ENCODE measurements around the gene SYT9. TPM values are rescaled to one million over a fixed set of nuclear protein-coding genes. Genes with fewer than 3 reads are reported as not detected.
A peak's percentile ranks its signal among the peaks of the same experiment; 100 is the strongest.

Gene SYT9, protein sequence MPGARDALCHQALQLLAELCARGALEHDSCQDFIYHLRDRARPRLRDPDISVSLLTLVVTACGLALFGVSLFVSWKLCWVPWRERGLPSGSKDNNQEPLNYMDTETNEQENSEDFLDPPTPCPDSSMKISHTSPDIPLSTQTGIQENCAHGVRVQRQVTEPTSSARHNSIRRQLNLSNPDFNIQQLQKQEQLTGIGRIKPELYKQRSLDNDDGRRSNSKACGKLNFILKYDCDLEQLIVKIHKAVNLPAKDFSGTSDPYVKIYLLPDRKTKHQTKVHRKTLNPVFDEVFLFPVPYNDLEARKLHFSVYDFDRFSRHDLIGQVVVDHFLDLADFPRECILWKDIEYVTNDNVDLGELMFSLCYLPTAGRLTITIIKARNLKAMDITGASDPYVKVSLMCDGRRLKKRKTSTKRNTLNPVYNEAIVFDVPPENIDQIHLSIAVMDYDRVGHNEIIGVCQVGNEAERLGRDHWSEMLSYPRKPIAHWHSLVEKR
- not detected in 2 replicates for total RNA-seq (2022)
- percentile 1 among the genes with signal in this experiment for Bru-seq, nascent RNA
- BruChase-seq, experiment 1, labeled RNA remaining after a 6-hour chase: percentile 0 among the genes with signal in this experiment
- BruChase-seq, experiment 2, labeled RNA remaining after a 2-hour chase: not detected
- long read RNA-seq: 0 reads

DNA sequence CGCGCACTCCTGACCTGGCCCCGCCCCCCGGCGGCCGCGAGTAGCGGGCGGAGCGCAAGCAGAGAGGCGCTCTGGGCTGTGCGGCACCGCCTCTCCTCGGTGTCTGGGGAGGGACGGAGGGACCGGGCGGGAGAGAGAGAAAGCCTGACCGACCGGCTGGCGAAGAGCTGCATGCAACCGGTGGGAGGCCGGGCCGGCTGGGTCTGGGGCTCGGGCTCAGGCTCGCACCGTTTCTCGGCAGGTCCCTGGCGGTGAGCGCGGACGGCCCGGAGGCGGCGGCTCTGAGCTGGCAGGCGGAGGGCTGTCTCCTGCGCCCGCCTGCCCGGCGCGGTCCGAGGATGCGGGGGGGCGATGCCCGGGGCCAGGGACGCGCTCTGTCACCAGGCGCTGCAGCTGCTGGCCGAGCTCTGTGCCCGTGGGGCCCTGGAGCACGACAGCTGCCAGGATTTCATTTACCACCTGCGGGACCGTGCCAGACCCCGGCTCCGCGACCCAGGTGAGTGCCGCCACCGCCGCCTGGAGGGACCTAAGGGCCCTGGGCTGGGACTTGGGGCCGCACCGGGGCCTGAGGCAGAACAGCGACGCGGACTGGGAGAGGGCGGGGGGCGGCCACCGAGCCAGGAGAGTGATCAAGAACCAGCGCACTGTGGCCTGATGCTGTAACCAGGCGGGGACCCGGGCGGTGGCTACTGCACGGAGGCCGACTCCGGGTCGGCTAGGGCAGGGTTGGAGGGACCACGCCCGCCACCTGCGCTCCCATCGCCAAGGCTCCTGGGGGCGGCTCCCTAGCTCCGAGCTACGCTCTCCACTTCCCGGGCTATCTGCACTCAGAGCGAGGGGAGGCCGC is at the start of gene SYT9:
SYT9 (plus strand) TSS at position 69 of the 847 bp plus-strand sequence; CDS start at position 352, 283 bp downstream.
- no peak within 1 kb of the TSS for H3K4me3 Mint-ChIP-seq (ENCODE audit: low read depth, unreplicated experiment)
- H3K27ac Mint-ChIP-seq (ENCODE audit: unreplicated experiment): no peak within 1 kb of the TSS
- no peaks in the 10 kb centered on the region for H3K9me3 Mint-ChIP-seq (ENCODE audit: low read depth, unreplicated experiment)
- DNase-seq: no peak
- TF ChIP-seq CTCF (IDR thresholded peaks at IDR 0.05; ENCODE audit: unreplicated experiment): no peak
- H3K4me1 Mint-ChIP-seq (ENCODE audit: low read depth, unreplicated experiment): no peaks in the 10 kb centered on the region
- CTCF ChIA-PET: no interaction called here
- no TSS peak for BruUV-seq (replicated peaks)
- H3K27me3 Mint-ChIP-seq (ENCODE audit: unreplicated experiment): peaks cover 47% of the 10 kb centered on the region
- no peaks in the 10 kb centered on the region for H3K36me3 Mint-ChIP-seq (ENCODE audit: insufficient read depth, unreplicated experiment)
- intact Hi-C loops (cut with micrococcal nuclease; ENCODE audit: unreplicated experiment): no loop called here

DNA sequence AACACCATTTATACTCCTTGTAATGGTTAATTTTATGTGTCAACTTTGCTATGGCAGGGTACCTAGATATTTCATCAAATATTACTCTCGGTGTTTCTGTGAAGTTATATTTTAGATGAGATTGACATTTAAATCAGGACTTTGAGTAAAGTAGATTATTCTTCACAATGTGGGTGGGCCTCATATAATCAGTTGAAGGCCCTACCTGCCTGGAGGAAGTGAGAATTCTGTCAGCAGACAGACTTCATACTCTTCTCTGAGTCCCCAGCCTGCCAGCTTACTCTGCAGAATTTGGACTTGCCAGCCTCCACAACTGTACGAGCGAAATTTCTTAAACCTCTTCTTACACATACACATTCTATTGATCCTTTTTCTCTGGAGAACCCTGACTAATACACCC is 49.3 kb upstream of the SYT9 start:
- Mint-ChIP-seq H3K4me3 (ENCODE audit: low read depth, unreplicated experiment) (no peak overlapping the region), H3K4me1 (ENCODE audit: low read depth, unreplicated experiment) (no peaks in the 10 kb centered on the region), H3K27ac (ENCODE audit: unreplicated experiment) (no peak overlapping the region), H3K9me3 (ENCODE audit: low read depth, unreplicated experiment) (no peaks in the 10 kb centered on the region), H3K27me3 (ENCODE audit: unreplicated experiment) (peaks cover 43% of the 10 kb centered on the region), H3K36me3 (ENCODE audit: insufficient read depth, unreplicated experiment) (no peaks in the 10 kb centered on the region)
- DNase-seq: no peak
- CTCF ChIA-PET: no interaction called here
- BruUV-seq (replicated peaks): no TSS peak
- intact Hi-C loops (cut with micrococcal nuclease; ENCODE audit: unreplicated experiment): no loop called here
- no peak for TF ChIP-seq CTCF (IDR thresholded peaks at IDR 0.05; ENCODE audit: unreplicated experiment)

DNA sequence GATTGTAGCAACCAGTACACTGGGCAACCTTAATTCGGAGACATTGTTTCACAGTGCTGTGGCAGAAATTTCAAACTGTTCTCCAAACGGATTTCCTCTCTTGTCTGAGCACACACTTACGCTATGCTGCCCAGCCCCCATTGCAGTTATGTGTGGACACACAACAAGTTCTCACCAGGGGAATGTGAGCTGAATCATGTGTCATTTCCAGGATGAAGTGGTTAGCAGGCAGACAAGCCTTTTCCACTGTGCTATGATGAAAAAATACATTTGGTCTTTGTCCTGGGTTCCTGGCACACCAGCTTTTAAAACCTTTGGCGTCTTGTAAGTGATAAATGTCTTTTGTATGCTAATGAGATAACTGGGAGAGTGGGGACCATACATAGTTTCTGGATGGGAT is 46.9 kb upstream of the SYT9 start:
- CTCF ChIA-PET: no interaction called here
- no peak for TF ChIP-seq CTCF (IDR thresholded peaks at IDR 0.05; ENCODE audit: unreplicated experiment)
- Mint-ChIP-seq H3K4me1 (ENCODE audit: low read depth, unreplicated experiment) (no peaks in the 10 kb centered on the region), H3K4me3 (ENCODE audit: low read depth, unreplicated experiment) (no peak overlapping the region), H3K27ac (ENCODE audit: unreplicated experiment) (no peak overlapping the region), H3K27me3 (ENCODE audit: unreplicated experiment) (peaks cover 31% of the 10 kb centered on the region), H3K9me3 (ENCODE audit: low read depth, unreplicated experiment) (no peaks in the 10 kb centered on the region), H3K36me3 (ENCODE audit: insufficient read depth, unreplicated experiment) (no peaks in the 10 kb centered on the region)
- intact Hi-C loops (cut with micrococcal nuclease; ENCODE audit: unreplicated experiment): no loop called here
- DNase-seq: no peak
- no TSS peak for BruUV-seq (replicated peaks)

DNA sequence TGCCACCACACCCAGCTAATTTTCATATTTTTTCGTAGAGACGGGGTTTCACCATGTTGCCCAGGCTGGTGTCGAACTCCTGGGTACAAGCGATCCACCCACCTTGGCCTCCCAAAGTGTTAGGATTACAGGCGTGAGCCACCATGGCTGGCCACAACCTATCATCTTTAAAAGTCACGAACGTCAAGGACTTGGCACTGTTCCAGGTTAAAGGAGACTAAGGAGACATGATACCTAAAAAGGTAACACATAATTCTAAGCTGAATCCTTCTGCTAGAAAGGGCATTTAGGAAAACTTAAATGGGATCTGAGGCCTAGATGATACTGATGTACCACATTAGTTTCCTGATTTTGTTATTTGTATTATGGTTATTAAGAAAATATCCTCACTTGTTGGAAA is 43.3 kb upstream of the SYT9 start:
- no peak overlapping the region for H3K4me3 Mint-ChIP-seq (ENCODE audit: low read depth, unreplicated experiment)
- intact Hi-C loops (cut with micrococcal nuclease; ENCODE audit: unreplicated experiment): no loop called here
- no TSS peak for BruUV-seq (replicated peaks)
- no peak overlapping the region for H3K27ac Mint-ChIP-seq (ENCODE audit: unreplicated experiment)
- DNase-seq: no peak
- CTCF ChIA-PET: no interaction called here
- H3K9me3 Mint-ChIP-seq (ENCODE audit: low read depth, unreplicated experiment): no peaks in the 10 kb centered on the region
- TF ChIP-seq CTCF (IDR thresholded peaks at IDR 0.05; ENCODE audit: unreplicated experiment): no peak
- H3K27me3 Mint-ChIP-seq (ENCODE audit: unreplicated experiment): peaks cover 53% of the 10 kb centered on the region
- no peaks in the 10 kb centered on the region for H3K4me1 Mint-ChIP-seq (ENCODE audit: low read depth, unreplicated experiment)
- no peaks in the 10 kb centered on the region for H3K36me3 Mint-ChIP-seq (ENCODE audit: insufficient read depth, unreplicated experiment)
